HTR-8/SVneo (cell line): ENCODE results near the gene DNAL1.
A peak's percentile ranks its signal among the peaks of the same experiment; 100 is the strongest.

Experiments
- DNase-seq: peaks from one replicate; pipeline ENCODE4 v3.0.0; 2011; ENCODE audit warnings: low spot score, mixed read lengths; ENCODE audit not compliant: insufficient read length
- FAIRE-seq: peaks from 2 replicates; lab custom pipeline; 2011; peaks lifted over from hg19 to GRCh38; lab: Jason Lieb, UNC

Gene DNAL1

GRCh38 chr14:73740618-73741326, 96.0 kb downstream of the DNAL1 start:
- DNase-seq (no peak), FAIRE-seq (no peak)

- peak; percentile 98 for DNase-seq
- FAIRE-seq, result peak; percentile 100
Observed at GRCh38 chr14:73741386-73741875, 96.6 kb downstream of the DNAL1 start.

- FAIRE-seq, result no peak
- no peak for DNase-seq
Observed at GRCh38 chr14:73741876-73742519, 97.2 kb downstream of the DNAL1 start.

- peak; percentile 79 for FAIRE-seq
- DNase-seq, result no peak
Observed at GRCh38 chr14:73742520-73743238, 97.9 kb downstream of the DNAL1 start.

- FAIRE-seq (peak; percentile 20), DNase-seq (no peak)
Observed at GRCh38 chr14:73743431-73743931, 98.7 kb downstream of the DNAL1 start.

- DNase-seq, result no peak
- no peak for FAIRE-seq
Observed at GRCh38 chr14:73744175-73744867, 99.5 kb downstream of the DNAL1 start.

GRCh38 chr14:73744874-73745529, 100.2 kb downstream of the DNAL1 start:
- no peak for DNase-seq
- peak; percentile 69 for FAIRE-seq

- peak; percentile 44 for FAIRE-seq
- no peak for DNase-seq
Observed at GRCh38 chr14:73745571-73746519, 101.1 kb downstream of the DNAL1 start.

GRCh38 chr14:73746520-73747378, 102.0 kb downstream of the DNAL1 start:
- FAIRE-seq (peak; percentile 84), DNase-seq (no peak)

- DNase-seq (no peak), FAIRE-seq (peak; percentile 79)
Observed at GRCh38 chr14:73747379-73748211, 102.8 kb downstream of the DNAL1 start.

- FAIRE-seq, result no peak
- DNase-seq, result no peak
Observed at GRCh38 chr14:73748858-73749357, 104.1 kb downstream of the DNAL1 start.

GRCh38 chr14:73749706-73750530, 105.1 kb downstream of the DNAL1 start:
- FAIRE-seq (peak; percentile 23), DNase-seq (no peak)

GRCh38 chr14:73750531-73750901, 105.7 kb downstream of the DNAL1 start:
- DNase-seq (no peak), FAIRE-seq (peak; percentile 42)

GRCh38 chr14:73751157-73751691, 106.4 kb downstream of the DNAL1 start:
- FAIRE-seq (peak; percentile 81), DNase-seq (no peak)

GRCh38 chr14:73752297-73752992, 107.7 kb downstream of the DNAL1 start:
- peak; percentile 20 for FAIRE-seq
- DNase-seq, result peak; percentile 87
